Stimulated activated CD8-positive, alpha-beta memory T cell treated with anti-CD3 and anti-CD28 coated beads, Interleukin-4, amount 100 ng/mL, for 24 hours (primary cell): ENCODE results near the gene CFH.
"Not testable (repeated sequence)": the region's sequence is repeated elsewhere in the genome, so short reads cannot be mapped to it uniquely, and the experiment has no call there.

Experiments
- DNase-seq: peaks from one replicate; pipeline ENCODE4 v3.0.0-alpha.2; 2020; ENCODE audit warnings: low read depth

Gene CFH

DNA sequence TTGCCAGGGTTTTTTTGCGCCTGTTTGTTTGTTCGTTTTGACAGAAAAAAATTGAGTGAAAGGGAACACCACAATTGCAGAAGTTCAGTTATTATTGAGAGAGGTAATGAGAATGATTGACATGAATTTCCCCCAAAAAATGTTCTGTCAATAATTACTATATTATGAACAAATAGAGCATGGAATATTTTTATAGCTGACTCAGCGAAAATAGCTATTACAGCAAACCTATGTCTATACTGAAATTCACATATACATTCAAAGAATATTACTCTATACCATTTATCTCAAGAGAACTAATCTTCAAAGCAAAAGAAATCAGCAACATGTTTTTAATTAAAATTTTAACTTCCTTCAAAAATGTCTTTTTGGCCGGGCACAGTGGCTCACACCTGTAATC is 118.0 kb downstream of the CFH start:
- not testable (repeated sequence) for DNase-seq

DNA sequence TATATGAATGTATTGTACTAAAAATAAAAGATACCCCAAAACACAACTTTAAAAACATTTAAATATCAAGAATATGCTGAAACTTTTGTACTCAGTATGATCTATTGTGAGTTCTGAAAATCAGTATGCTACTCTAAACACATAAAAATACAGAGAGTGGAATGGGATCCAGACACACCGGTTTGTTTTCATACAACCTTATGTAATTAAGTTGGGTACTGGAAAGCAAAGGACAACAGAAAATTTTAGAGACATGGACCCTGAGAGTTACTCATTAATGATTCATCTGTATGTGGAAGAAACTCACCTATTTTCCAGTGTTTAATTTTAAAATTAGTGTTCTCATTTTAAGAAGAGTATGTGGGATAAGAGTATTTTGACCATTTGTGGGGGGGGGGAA is 121.9 kb downstream of the CFH start:
- DNase-seq = no peak

DNA sequence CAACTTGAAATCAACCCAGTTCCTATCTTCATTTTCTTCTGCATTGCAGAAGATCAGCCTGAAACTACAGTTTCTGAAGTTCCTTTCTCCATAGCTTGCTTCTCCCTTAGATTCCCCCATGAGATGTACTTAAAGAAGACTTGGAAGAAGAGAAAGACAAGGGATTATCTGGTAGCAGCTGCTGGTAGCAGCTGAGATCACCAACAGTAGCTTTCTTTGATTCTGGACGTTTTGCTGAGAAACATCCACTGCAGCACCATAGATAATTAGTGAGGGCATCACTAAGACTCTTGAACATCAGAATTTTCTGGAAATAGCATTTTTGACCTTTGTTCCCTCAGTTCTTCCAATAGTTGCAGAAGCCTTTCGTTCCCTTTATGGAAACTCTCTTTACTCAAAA is 122.3 kb downstream of the CFH start:
- no peak for DNase-seq

DNA sequence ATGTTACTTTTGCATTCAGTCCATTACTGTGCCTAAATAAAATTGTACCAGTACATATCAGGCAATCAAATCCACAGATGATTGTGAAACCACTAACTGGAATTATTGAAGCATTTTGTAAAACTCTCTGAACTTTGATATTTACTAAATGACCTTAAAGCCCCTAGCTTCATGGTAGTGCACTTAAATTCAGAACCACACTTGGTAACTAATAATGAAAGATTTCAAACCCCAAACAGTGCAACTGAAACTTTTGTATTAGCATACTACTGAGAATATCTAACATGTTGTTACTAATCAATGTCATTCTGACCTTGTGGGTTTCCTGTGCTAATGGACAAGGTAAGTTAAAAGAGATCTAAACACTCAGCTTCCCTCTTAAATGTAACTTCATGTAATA is 122.8 kb downstream of the CFH start, which contains the start of gene CFHR3:
Gene CFHR3, plus strand, starts transcription at position 238 of the 400 bp plus-strand sequence. Its CDS starts 47 bp downstream, at position 285.
- DNase-seq = no peak

DNA sequence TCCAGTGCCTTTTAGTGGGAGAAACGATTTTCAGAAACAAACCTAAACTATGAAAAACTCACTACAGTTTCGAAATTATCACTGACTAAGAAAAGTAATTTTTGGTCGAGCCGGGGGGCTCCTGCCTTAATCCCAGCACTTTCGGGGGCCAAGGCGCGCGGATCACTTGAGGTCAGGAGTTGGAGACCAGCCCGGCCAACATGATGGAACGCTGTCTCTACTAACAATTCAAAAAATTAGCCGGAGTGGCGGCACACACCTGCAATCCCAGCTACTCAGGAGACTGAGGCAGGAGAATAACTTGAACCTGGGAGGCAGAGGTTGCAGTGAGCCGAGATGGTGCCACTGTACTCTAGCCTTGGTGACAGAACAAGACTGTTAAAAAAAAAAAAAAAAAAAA is 125.8 kb downstream of the CFH start:
- no peak for DNase-seq

DNA sequence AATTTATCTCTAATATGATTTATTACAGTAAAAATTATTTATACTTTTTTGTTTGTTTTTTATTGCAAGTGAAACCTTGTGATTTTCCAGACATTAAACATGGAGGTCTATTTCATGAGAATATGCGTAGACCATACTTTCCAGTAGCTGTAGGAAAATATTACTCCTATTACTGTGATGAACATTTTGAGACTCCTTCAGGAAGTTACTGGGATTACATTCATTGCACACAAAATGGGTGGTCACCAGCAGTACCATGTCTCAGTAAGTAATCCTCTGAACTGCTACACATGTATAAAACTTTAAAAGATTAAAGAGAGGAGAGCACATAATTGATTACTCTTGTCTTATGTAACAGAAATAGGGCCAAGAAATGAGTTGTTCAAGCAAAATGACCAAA is 127.2 kb downstream of the CFH start:
- DNase-seq = no peak

DNA sequence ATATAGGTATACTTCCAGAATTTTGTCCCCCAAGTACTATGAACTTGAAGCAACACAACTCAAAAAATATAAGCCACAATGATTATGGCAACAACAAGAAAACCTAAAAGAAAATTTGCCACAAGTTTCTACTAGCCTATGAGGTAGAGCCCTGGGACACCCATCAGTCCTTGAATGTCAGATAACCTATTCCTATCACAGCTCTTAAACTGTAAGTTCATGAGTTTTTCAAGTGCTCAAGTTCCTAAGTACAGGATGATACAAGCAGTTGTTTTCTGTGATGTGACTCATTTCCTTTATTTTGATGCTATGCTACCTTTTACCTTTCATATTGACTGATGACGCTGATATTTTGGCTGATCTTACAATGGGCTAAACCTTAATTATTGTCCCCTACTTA is 139.4 kb downstream of the CFH start:
- DNase-seq = not testable (repeated sequence)

DNA sequence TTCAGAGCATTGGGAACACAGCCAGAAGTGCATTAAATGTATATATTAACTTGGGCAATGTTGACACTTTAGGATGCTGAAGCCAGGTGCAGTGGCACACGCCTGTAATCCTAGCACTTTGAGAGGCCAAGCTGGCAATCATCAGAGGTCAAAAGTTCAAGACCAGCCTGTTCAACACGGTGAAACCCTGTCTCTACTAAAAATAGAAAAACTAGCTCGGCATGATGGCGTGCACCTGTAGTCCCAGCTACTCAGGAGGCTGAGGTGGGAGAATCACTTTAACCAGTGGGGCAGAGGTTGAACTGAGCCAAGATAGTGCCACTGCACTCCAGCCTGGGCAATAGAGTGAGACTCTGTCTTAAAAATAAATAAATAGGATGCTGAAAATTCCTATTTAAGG is 142.3 kb downstream of the CFH start:
- not testable (repeated sequence) for DNase-seq
